CD8-positive, alpha-beta memory T cell (primary cell): ENCODE measurements around the gene UTP15. TPM values are rescaled to one million over a fixed set of nuclear protein-coding genes. Genes with fewer than 3 reads are reported as not detected.

Experiments
- CTCF ChIA-PET: fragments of 350-600 bp; sonication (Branson Sonifier 250); formaldehyde crosslinking; loops from one replicate; lab custom pipeline; 2021; ENCODE audit warnings: antibody characterized with exemption; lab: Charles Lee
- POLR2A ChIA-PET: fragments of 350-600 bp; sonication (Branson Sonifier 250); formaldehyde crosslinking; loops from one replicate; lab custom pipeline; 2021; ENCODE audit warnings: antibody characterized with exemption; lab: Charles Lee
- DNase-seq, 5 donors: peaks; one replicate each; pipeline versions ENCODE4 v3.0.0 to v3.0.0-alpha.2; 2020 to 2022; ENCODE audit warnings: mixed read lengths in 1 of 5
- H3K27ac ChIP-seq: one replicate; pipeline ENCODE4 v1.7.0; 2013; ENCODE audit warnings: low read depth, mild to moderate bottlenecking, low read length, moderate library complexity
- H3K27me3 ChIP-seq: 2 replicates; pipeline ENCODE4 v1.7.0; 2013; ENCODE audit warnings: low read length, mild to moderate bottlenecking; ENCODE audit not compliant: insufficient read depth, poor library complexity, severe bottlenecking
- H3K36me3 ChIP-seq: 2 replicates; pipeline ENCODE4 v1.7.0; 2013; ENCODE audit warnings: mild to moderate bottlenecking, low read length, moderate library complexity; ENCODE audit not compliant: insufficient read depth
- H3K4me1 ChIP-seq: 2 replicates; pipeline ENCODE4 v1.7.0; 2013; ENCODE audit warnings: mild to moderate bottlenecking, low read length, moderate library complexity; ENCODE audit not compliant: insufficient read depth
- H3K4me3 ChIP-seq: 2 replicates; pipeline ENCODE4 v1.7.0; 2013; ENCODE audit warnings: mild to moderate bottlenecking, low read length
- H3K9me3 ChIP-seq: 2 replicates; pipeline ENCODE4 v1.7.0; 2013; ENCODE audit warnings: mild to moderate bottlenecking, low read length
- H3K27ac Mint-ChIP-seq, 8 donors: one replicate each; pipeline ENCODE4 v1.8.0; 2020 to 2021; ENCODE audit warnings: mixed read lengths in 8 of 8, mild to moderate bottlenecking in 6 of 8, inconsistent platforms in 3 of 8, moderate library complexity in 3 of 8
- H3K27me3 Mint-ChIP-seq, 2 donors: one replicate each; pipeline ENCODE4 v1.8.0; 2020 to 2021; ENCODE audit warnings: mixed read lengths in 2 of 2, mild to moderate bottlenecking in 1 of 2, moderate library complexity in 1 of 2
- H3K36me3 Mint-ChIP-seq, 3 donors: one replicate each; pipeline ENCODE4 v1.8.0; 2020 to 2021; ENCODE audit warnings: mixed read lengths in 3 of 3, inconsistent platforms in 1 of 3, mild to moderate bottlenecking in 1 of 3
- H3K4me1 Mint-ChIP-seq, 3 donors: one replicate each; pipeline ENCODE4 v1.8.0; 2020 to 2021; ENCODE audit warnings: mixed read lengths in 3 of 3, inconsistent platforms in 1 of 3, mild to moderate bottlenecking in 1 of 3
- H3K4me3 Mint-ChIP-seq, 7 donors: one replicate each; pipeline ENCODE4 v1.8.0; 2020 to 2021; ENCODE audit warnings: mixed read lengths in 7 of 7, mild to moderate bottlenecking in 6 of 7, moderate library complexity in 4 of 7, inconsistent platforms in 2 of 7
- H3K9me3 Mint-ChIP-seq, 5 donors: one replicate each; pipeline ENCODE4 v1.8.0; 2020 to 2022; ENCODE audit warnings: mixed read lengths in 5 of 5, mild to moderate bottlenecking in 3 of 5, moderate library complexity in 2 of 5, inconsistent platforms in 1 of 5
- polyA plus RNA-seq: library from polyadenylated mRNA; unstranded; fragments of 300-500 nt; fragmentation: Illumina TruSeq; gene quantifications from one replicate; pipeline ENCODE4 v1.2.3, GENCODE V29; 2021
- total RNA-seq, 2 experiments: library from RNA; stranded (reverse); gene quantifications; one replicate each; pipeline ENCODE4 v1.2.3, GENCODE V29; 2021

UTP15 gene
- total RNA-seq (10 to 100 TPM; 53.4 to 56.5 TPM), polyA plus RNA-seq (8.9 TPM)

- Histone ChIP-seq H3K36me3 (peaks cover 8% of the 10 kb centered on the region), H3K4me3 (peak within 1 kb of the TSS; percentile 76), H3K4me1 (peaks cover 24% of the 10 kb centered on the region), H3K9me3 (no peaks in the 10 kb centered on the region), H3K27me3 (no peaks in the 10 kb centered on the region), H3K27ac (peak within 1 kb of the TSS; percentile 97)
- Mint-ChIP-seq H3K4me3 (peak within 1 kb of the TSS; percentile 98 to 100 (median 99)), H3K27ac (peak within 1 kb of the TSS; percentile 98 to 100 (median 100)), H3K9me3 (no peaks in the 10 kb centered on the region), H3K27me3 (peaks cover 0 to 4% of the 10 kb centered on the region in 2 donors), H3K4me1 (peaks cover 57 to 73% (median 71%) of the 10 kb centered on the region in 3 donors), H3K36me3 (peaks cover 3 to 52% (median 11%) of the 10 kb centered on the region in 3 donors)
- ChIA-PET POLR2A (interaction anchor here (0.7 to 2.0 kb wide), 3 partner anchors 9 to 68 kb away, joined by 3 to 13 read pairs (median 4); partner anchors contain the start of gene BTF3), CTCF (interaction anchor here (0.9 to 1.9 kb wide), 4 partner anchors 11 to 610 kb away, joined by 3 to 5 read pairs (median 3); partner anchors contain the start of gene FCHO2)
- peak; percentile 96 to 99 (median 98) for DNase-seq
Measured at GRCh38 chr5:73565139-73565968, at the start of gene UTP15, which contains the start of gene ANKRA2. UTP15 (plus strand) TSS chr5:73565743; CDS start chr5:73567345, 1,602 bp downstream. ANKRA2 (minus strand) TSS chr5:73565639; CDS start chr5:73562881, 2,758 bp downstream.

- H3K9me3 ChIP-seq = no peaks in the 10 kb centered on the region
- no peaks in the 10 kb centered on the region for H3K36me3 ChIP-seq
- DNase-seq = peak; percentile 28 to 78 (median 68)
- Mint-ChIP-seq H3K36me3 (no peaks in the 10 kb centered on the region), H3K4me3 (peak overlapping the region; percentile 24 to 78 (median 43)), H3K27ac (peak overlapping the region in 2 of 8 donors; percentile 23 to 65), H3K4me1 (peaks cover 7 to 9% (median 8%) of the 10 kb centered on the region in 3 donors), H3K27me3 (no peaks in the 10 kb centered on the region), H3K9me3 (no peaks in the 10 kb centered on the region)
- no peak overlapping the region for H3K4me3 ChIP-seq
- no peak overlapping the region for H3K27ac ChIP-seq
- no peaks in the 10 kb centered on the region for H3K27me3 ChIP-seq
- H3K4me1 ChIP-seq = no peaks in the 10 kb centered on the region
- POLR2A ChIA-PET = no interaction called here
- CTCF ChIA-PET = interaction anchor here (1.0 to 8.8 kb wide), 4 partner anchors 9 to 28 kb away, joined by 3 to 72 read pairs (median 4); partner anchors contain the start of gene BTF3
Measured at GRCh38 chr5:73519531-73520283, 45.8 kb upstream of the UTP15 start.

- no peaks in the 10 kb centered on the region for H3K27me3 Mint-ChIP-seq
- Histone ChIP-seq H3K36me3 (no peaks in the 10 kb centered on the region), H3K4me1 (no peaks in the 10 kb centered on the region), H3K9me3 (no peaks in the 10 kb centered on the region), H3K27ac (no peak overlapping the region), H3K4me3 (no peak overlapping the region), H3K27me3 (no peaks in the 10 kb centered on the region)
- H3K4me1 Mint-ChIP-seq = peaks cover 7 to 9% (median 8%) of the 10 kb centered on the region in 3 donors
- no peaks in the 10 kb centered on the region for H3K9me3 Mint-ChIP-seq
- H3K27ac Mint-ChIP-seq = no peak overlapping the region
- DNase-seq = no peak
- H3K4me3 Mint-ChIP-seq = no peak overlapping the region
- no peaks in the 10 kb centered on the region for H3K36me3 Mint-ChIP-seq
- POLR2A ChIA-PET = no interaction called here
- CTCF ChIA-PET = interaction anchor here (0.9 to 8.8 kb wide), 3 partner anchors 13 to 25 kb away, joined by 3 to 72 read pairs (median 3); partner anchors contain the start of gene BTF3
Measured at GRCh38 chr5:73522989-73523388, 42.6 kb upstream of the UTP15 start.

GRCh38 chr5:73523861-73524260 is 41.7 kb upstream of the UTP15 start:
- no peaks in the 10 kb centered on the region for H3K9me3 Mint-ChIP-seq
- no peak for DNase-seq
- no peak overlapping the region for H3K4me3 ChIP-seq
- no peaks in the 10 kb centered on the region for H3K36me3 Mint-ChIP-seq
- H3K9me3 ChIP-seq = no peaks in the 10 kb centered on the region
- H3K4me1 ChIP-seq = no peaks in the 10 kb centered on the region
- peak overlapping the region in 1 of 8 donors; percentile 28 for H3K27ac Mint-ChIP-seq
- peaks cover 7 to 9% (median 8%) of the 10 kb centered on the region in 3 donors for H3K4me1 Mint-ChIP-seq
- H3K27me3 ChIP-seq = no peaks in the 10 kb centered on the region
- H3K27me3 Mint-ChIP-seq = no peaks in the 10 kb centered on the region
- POLR2A ChIA-PET = interaction anchor here (0.7 kb wide), 1 partner anchor 11 kb away, joined by 3 read pairs; no protein-coding TSS in a partner anchor
- CTCF ChIA-PET = no interaction called here
- H3K4me3 Mint-ChIP-seq = no peak overlapping the region
- no peaks in the 10 kb centered on the region for H3K36me3 ChIP-seq
- no peak overlapping the region for H3K27ac ChIP-seq

- no peaks in the 10 kb centered on the region for H3K4me1 Mint-ChIP-seq
- CTCF ChIA-PET = interaction anchor here (1.0 kb wide), 1 partner anchor 11 kb away, joined by 5 read pairs; no protein-coding TSS in a partner anchor
- no peaks in the 10 kb centered on the region for H3K4me1 ChIP-seq
- peaks cover 4 to 7% of the 10 kb centered on the region in 2 donors for H3K27me3 Mint-ChIP-seq
- H3K27ac Mint-ChIP-seq = no peak overlapping the region
- DNase-seq = no peak
- no peak overlapping the region for H3K4me3 Mint-ChIP-seq
- H3K27me3 ChIP-seq = no peaks in the 10 kb centered on the region
- no peaks in the 10 kb centered on the region for H3K36me3 ChIP-seq
- no peak overlapping the region for H3K27ac ChIP-seq
- H3K9me3 Mint-ChIP-seq = no peaks in the 10 kb centered on the region
- H3K4me3 ChIP-seq = no peak overlapping the region
- no peaks in the 10 kb centered on the region for H3K36me3 Mint-ChIP-seq
- POLR2A ChIA-PET = no interaction called here
- H3K9me3 ChIP-seq = no peaks in the 10 kb centered on the region
Measured at GRCh38 chr5:73525606-73526203, 39.8 kb upstream of the UTP15 start.

GRCh38 chr5:73528248-73528647 is 37.3 kb upstream of the UTP15 start:
- no peaks in the 10 kb centered on the region for H3K36me3 Mint-ChIP-seq
- CTCF ChIA-PET = no interaction called here

GRCh38 chr5:73529081-73529480 is 36.5 kb upstream of the UTP15 start:
- no peaks in the 10 kb centered on the region for H3K4me1 ChIP-seq
- H3K36me3 ChIP-seq = no peaks in the 10 kb centered on the region
- H3K27me3 ChIP-seq = no peaks in the 10 kb centered on the region
- Mint-ChIP-seq H3K4me1 (no peaks in the 10 kb centered on the region), H3K36me3 (no peaks in the 10 kb centered on the region), H3K9me3 (no peaks in the 10 kb centered on the region), H3K4me3 (no peak overlapping the region), H3K27ac (no peak overlapping the region), H3K27me3 (peaks cover 11 to 28% of the 10 kb centered on the region in 2 donors)
- no peak for DNase-seq
- H3K9me3 ChIP-seq = no peaks in the 10 kb centered on the region
- no peak overlapping the region for H3K27ac ChIP-seq
- POLR2A ChIA-PET = no interaction called here
- CTCF ChIA-PET = no interaction called here
- no peak overlapping the region for H3K4me3 ChIP-seq

More at GRCh38 chr5:73528248-73528647, 37.3 kb upstream of the UTP15 start:
- Histone ChIP-seq H3K4me3 (no peak overlapping the region), H3K27ac (no peak overlapping the region), H3K4me1 (no peaks in the 10 kb centered on the region), H3K9me3 (no peaks in the 10 kb centered on the region), H3K36me3 (no peaks in the 10 kb centered on the region), H3K27me3 (no peaks in the 10 kb centered on the region)
- Mint-ChIP-seq H3K4me1 (no peaks in the 10 kb centered on the region), H3K9me3 (no peaks in the 10 kb centered on the region), H3K4me3 (no peak overlapping the region), H3K27me3 (peaks cover 9 to 22% of the 10 kb centered on the region in 2 donors), H3K27ac (no peak overlapping the region)
- POLR2A ChIA-PET = no interaction called here
- no peak for DNase-seq
